Tibial nerve (tissue), 4 donors: Measurements from ENCODE around the gene SLC22A31. TPM values are rescaled to one million over a fixed set of nuclear protein-coding genes. Genes with fewer than 3 reads are reported as not detected.

Experiments
- DNase-seq, 2 donors: peaks; one replicate each; pipeline ENCODE4 v3.0.0-alpha.2; 2019; ENCODE audit warnings: low spot score in 2 of 2
- H3K27ac ChIP-seq, 4 donors: fragments of 200-600 bp; sonication (generic) in 3 of 4; one replicate each; pipeline ENCODE4 v1.5.1; 2017 to 2019; ENCODE audit warnings: mild to moderate bottlenecking in 1 of 4
- H3K27me3 ChIP-seq, 2 donors: fragments of 200-600 bp; sonication (generic) in 1 of 2; one replicate each; pipeline versions ENCODE4 v1.5.1 to v1.6.0; 2017 to 2019
- H3K36me3 ChIP-seq, 3 donors: fragments of 200-600 bp; sonication (generic); one replicate each; pipeline ENCODE4 v1.5.1; 2018 to 2019
- H3K4me1 ChIP-seq, 4 donors: fragments of 200-600 bp; sonication (generic) in 3 of 4; one replicate each; pipeline ENCODE4 v1.5.1; 2017 to 2019
- H3K4me3 ChIP-seq, 4 donors: fragments of 200-600 bp; sonication (generic) in 3 of 4; one replicate each; pipeline ENCODE4 v1.5.1; 2017 to 2019; ENCODE audit warnings: mild to moderate bottlenecking in 1 of 4, moderate library complexity in 1 of 4
- H3K9me3 ChIP-seq, 4 donors: fragments of 200-600 bp; sonication (generic) in 3 of 4; one replicate each; pipeline ENCODE4 v1.5.1; 2017 to 2019
- EP300 ChIP-seq, 2 donors: sonication (generic); formaldehyde crosslinking; IDR thresholded peaks; one replicate each; pipeline ENCODE4 v1.6.1; 2017; ENCODE audit warnings: antibody characterized with exemption in 2 of 2, mild to moderate bottlenecking in 1 of 2
- POLR2A ChIP-seq, 2 donors: fragments of 450-650 bp; IDR thresholded peaks; one replicate each; pipeline ENCODE4 v1.6.1; 2017; ENCODE audit warnings: antibody characterized with exemption in 2 of 2, mild to moderate bottlenecking in 2 of 2, moderate library complexity in 2 of 2
- WGBS, 2 donors: methylation state at CpG; one replicate each; pipeline ENCODE4 v1.1.5; 2018; 5-methylcytosine and 5-hydroxymethylcytosine counted together
- total RNA-seq, 4 donors: library from RNA; depleted of rRNA; stranded (reverse); fragments of >200 nt; gene quantifications; one replicate each; pipeline ENCODE4 v1.1.0, GENCODE V29; 2016
- TF ChIP-seq, protein P1 (sequence below), 5 experiments: fragments of 200-600 bp in 3 of 5; fragments of 450-650 bp in 2 of 5; sonication (generic) in 3 of 5; IDR thresholded peaks; one replicate each; pipeline ENCODE4 v1.5.1; 2016 to 2019; ENCODE audit warnings: antibody characterized with exemption in 5 of 5, mild to moderate bottlenecking in 3 of 5, moderate library complexity in 2 of 5

SLC22A31 gene
- total RNA-seq, 4 donors from 2014 or later: 1.4 to 3.3 TPM; not detected in 2

DNA sequence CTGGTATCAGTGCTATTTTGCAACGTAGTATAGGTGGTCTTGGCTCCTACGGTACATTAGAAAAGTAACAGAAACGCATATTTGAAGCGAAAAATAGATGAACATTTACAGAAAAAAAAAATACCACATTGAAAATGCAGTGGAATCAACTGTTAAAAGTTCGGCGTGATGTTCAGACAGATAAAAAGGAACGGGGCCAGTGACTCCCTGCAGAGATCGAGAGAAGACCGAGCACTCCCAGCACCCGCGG is 16.7 kb upstream of the SLC22A31 start:
- Histone ChIP-seq H3K27me3 (no peaks in the 10 kb centered on the region), H3K4me1 (peaks cover 0 to 41% (median 12%) of the 10 kb centered on the region in 4 donors), H3K27ac (peak overlapping the region; percentile 83 to 96 (median 94)), H3K9me3 (no peaks in the 10 kb centered on the region), H3K4me3 (peak overlapping the region; percentile 66 to 81 (median 76)), H3K36me3 (peaks cover 0 to 21% (median 5%) of the 10 kb centered on the region in 3 donors)
- WGBS, 2 donors: 0 to 1% methylated on average over 11 of the region's 11 CpGs
- no peak for DNase-seq
- TF ChIP-seq POLR2A (IDR thresholded peaks at IDR 0.05) (no peak), EP300 (IDR thresholded peaks at IDR 0.05) (no peak)
- TF ChIP-seq, protein P1, sequence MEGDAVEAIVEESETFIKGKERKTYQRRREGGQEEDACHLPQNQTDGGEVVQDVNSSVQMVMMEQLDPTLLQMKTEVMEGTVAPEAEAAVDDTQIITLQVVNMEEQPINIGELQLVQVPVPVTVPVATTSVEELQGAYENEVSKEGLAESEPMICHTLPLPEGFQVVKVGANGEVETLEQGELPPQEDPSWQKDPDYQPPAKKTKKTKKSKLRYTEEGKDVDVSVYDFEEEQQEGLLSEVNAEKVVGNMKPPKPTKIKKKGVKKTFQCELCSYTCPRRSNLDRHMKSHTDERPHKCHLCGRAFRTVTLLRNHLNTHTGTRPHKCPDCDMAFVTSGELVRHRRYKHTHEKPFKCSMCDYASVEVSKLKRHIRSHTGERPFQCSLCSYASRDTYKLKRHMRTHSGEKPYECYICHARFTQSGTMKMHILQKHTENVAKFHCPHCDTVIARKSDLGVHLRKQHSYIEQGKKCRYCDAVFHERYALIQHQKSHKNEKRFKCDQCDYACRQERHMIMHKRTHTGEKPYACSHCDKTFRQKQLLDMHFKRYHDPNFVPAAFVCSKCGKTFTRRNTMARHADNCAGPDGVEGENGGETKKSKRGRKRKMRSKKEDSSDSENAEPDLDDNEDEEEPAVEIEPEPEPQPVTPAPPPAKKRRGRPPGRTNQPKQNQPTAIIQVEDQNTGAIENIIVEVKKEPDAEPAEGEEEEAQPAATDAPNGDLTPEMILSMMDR (IDR thresholded peaks at IDR 0.05): no peak

DNA sequence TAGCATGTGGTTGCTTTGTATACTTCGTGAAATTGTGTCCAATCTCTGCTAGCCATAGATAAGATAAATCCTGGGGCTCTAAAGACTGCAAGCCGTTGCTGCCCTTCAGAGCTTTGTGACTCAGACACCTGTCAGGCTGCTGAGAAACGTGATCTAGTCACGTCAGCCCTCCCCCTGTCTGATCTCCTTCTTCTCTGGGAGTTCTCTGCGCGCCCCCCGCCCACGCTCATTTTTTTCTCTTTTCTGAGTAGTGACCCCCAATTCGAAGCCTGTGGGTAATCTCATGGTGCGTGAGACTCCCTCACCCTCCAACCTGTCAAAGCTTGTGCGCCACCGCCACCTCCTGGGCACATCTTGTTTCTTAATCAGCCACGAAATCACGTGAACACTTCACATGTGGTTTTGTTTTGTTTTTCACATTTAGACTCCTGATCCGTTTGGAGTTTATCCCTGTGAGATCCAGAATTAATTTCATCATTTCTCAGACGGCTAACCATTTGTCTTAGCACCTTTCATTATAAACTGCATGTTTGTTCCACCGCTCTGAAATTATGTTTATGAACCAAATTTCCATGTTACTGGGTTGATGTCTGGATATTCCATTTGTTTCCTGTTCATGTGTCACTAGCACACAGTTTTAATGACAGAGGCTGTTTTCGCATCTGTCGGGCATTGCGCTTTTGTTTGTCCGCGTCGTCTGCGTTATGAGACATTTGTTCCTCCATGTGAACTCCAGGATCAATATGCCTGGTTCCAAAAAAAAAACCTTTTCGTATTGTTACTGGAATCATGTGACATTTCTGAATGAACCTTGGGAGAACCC is 16.2 kb upstream of the SLC22A31 start:
- Histone ChIP-seq H3K9me3 (no peaks in the 10 kb centered on the region), H3K27ac (peak overlapping the region; percentile 83 to 96 (median 94)), H3K27me3 (no peaks in the 10 kb centered on the region), H3K4me3 (peak overlapping the region; percentile 66 to 81 (median 76)), H3K4me1 (peaks cover 0 to 41% (median 12%) of the 10 kb centered on the region in 4 donors), H3K36me3 (peaks cover 0 to 15% (median 5%) of the 10 kb centered on the region in 3 donors)
- TF ChIP-seq EP300 (IDR thresholded peaks at IDR 0.05) (peak in 1 of 2 donors; percentile 69), POLR2A (IDR thresholded peaks at IDR 0.05) (no peak)
- TF ChIP-seq, protein P1 (IDR thresholded peaks at IDR 0.05): peak; percentile 65 to 86 (median 77)
- WGBS, 2 donors: 2% methylated on average over 25 of the region's 25 CpGs
- DNase-seq: peak; percentile 69 to 90

DNA sequence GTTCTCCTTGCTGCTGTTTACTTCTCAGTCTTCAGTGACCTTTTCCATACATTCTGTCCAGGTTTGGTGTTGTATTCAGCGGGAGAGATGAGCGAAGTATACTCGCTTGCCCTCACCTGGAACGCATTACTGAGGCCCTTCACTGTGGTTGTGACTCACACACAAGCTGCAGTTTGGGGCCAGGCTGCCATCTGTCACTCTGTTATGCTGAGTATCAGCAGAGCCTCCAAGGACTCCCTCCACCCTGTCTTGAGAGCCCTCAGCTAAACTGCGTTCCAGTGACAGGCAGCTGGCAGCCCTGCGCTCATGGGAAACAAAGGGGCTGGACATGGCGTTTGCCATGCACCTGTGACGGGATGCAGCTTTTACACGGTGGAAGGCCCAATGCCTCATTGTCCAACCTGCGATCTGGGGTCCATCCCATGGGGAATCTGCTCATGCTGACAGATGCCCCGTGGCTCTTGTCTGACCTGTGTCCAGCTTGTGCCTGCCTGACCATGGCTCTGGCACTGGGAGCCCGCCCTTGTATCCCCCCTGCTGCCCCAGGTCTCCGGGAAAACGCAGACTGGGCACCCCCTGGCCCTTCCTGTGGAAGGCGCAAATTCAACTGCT is 10.7 kb upstream of the SLC22A31 start:
- H3K27me3 ChIP-seq: no peaks in the 10 kb centered on the region
- H3K9me3 ChIP-seq: no peaks in the 10 kb centered on the region
- H3K4me3 ChIP-seq: no peak overlapping the region
- no peaks in the 10 kb centered on the region for H3K36me3 ChIP-seq
- no peak overlapping the region for H3K27ac ChIP-seq
- peaks cover 0 to 14% (median 0%) of the 10 kb centered on the region in 4 donors for H3K4me1 ChIP-seq
- no peak for DNase-seq
- TF ChIP-seq EP300 (IDR thresholded peaks at IDR 0.05): no peak
- TF ChIP-seq, protein P1 (IDR thresholded peaks at IDR 0.05): no peak
- TF ChIP-seq POLR2A (IDR thresholded peaks at IDR 0.05): no peak
- 44 to 57% methylated on average over 14 of the region's 15 CpGs for WGBS, 2 donors

DNA sequence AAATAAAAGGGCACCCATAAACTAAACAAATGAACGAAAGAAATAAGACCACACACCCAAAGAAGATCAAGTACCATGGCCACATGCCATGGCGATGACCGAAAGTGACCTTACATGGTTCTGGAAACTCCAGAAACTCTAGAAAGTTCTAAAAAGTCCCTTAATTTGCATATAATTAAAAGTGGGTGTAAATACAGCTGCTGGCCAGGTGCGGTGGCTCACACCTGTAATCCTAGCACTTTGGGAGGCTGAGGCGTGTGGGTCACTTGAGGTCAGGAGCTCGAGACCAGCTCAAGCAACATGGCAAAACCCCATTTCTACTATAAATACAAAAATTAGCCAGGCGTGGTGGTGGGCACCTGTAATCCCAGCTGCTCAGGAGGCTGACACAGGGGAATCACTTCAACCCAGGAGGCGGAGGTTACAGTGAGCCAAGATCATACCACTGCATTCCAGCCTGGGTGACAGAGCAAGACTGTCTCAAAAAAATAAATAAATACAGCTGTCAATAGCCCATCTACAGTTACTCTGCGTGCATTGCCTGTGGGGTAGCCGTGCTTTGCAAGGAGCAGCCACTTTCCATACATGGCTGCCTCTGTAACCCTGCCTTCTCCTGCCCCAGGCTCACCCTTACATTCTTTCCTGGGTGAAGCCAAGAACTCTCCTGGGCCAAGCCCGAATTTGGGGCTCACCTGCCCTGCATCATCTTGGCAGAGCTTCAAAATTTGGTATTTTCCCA is 10.0 kb upstream of the SLC22A31 start:
- no peaks in the 10 kb centered on the region for H3K9me3 ChIP-seq
- H3K4me3 ChIP-seq: no peak overlapping the region
- no peak for DNase-seq
- H3K4me1 ChIP-seq: peaks cover 0 to 8% (median 0%) of the 10 kb centered on the region in 4 donors
- H3K27ac ChIP-seq: no peak overlapping the region
- 69 to 76% methylated on average over 11 of the region's 11 CpGs for WGBS, 2 donors
- TF ChIP-seq, protein P1 (IDR thresholded peaks at IDR 0.05): no peak
- TF ChIP-seq POLR2A (IDR thresholded peaks at IDR 0.05) (no peak), EP300 (IDR thresholded peaks at IDR 0.05) (no peak)
- H3K36me3 ChIP-seq: no peaks in the 10 kb centered on the region
- H3K27me3 ChIP-seq: no peaks in the 10 kb centered on the region
